Measurements from ENCODE around the gene OR5D14. TPM values are rescaled to one million over a fixed set of nuclear protein-coding genes. Genes with fewer than 3 reads are reported as not detected.

The OR5D14 gene
- total RNA-seq (2011; cell fraction: chromatin; rRNA removed; ENCODE audit: low replicate concordance): not detected in 2 replicates
- not detected in 2 replicates for total RNA-seq (2011; cell fraction: nucleolus; rRNA removed)
- not detected in 2 replicates for total RNA-seq (2011; cell fraction: nucleoplasm; rRNA removed)
- total RNA-seq (2014; rRNA removed) (not detected in 2 replicates), total RNA-seq (2014; rRNA removed; fragmentation: Illumina TruSeq; extraction: Trizol) (not detected in 2 replicates), total RNA-seq (2015; rRNA removed; fragmentation: Illumina TruSeq; extraction: Trizol) (not detected in 2 replicates), total RNA-seq (2021) (not detected in 2 replicates), polyA plus RNA-seq (2011; rRNA removed) (not detected in 2 replicates), polyA plus RNA-seq (2014; fragmentation: Illumina TruSeq; extraction: Trizol) (not detected in 2 replicates), polyA plus RNA-seq (2014; fragmentation: Nextera tagmentation; extraction: Ambion mirVana) (not detected), polyA plus RNA-seq (2014; rRNA removed) (not detected in 2 replicates), polyA minus RNA-seq (2011; rRNA and poly(A)+ RNA removed) (not detected in 2 replicates), Bru-seq, nascent RNA (not detected), BruChase-seq, experiment 1, labeled RNA remaining after a 2-hour chase (not detected), BruChase-seq, experiment 2, labeled RNA remaining after a 6-hour chase (not detected)
- not detected in 2 replicates for polyA plus RNA-seq (2011; cell fraction: cytosol; rRNA removed)
- not detected in 2 replicates for polyA plus RNA-seq (2011; cell fraction: nucleus; rRNA removed)
- not detected in 2 replicates for polyA plus RNA-seq (2012)
- not detected in 2 replicates for polyA minus RNA-seq (2011; cell fraction: cytosol; rRNA and poly(A)+ RNA removed)
- polyA minus RNA-seq (2011; cell fraction: nucleus; rRNA and poly(A)+ RNA removed): not detected in 2 replicates
- long read RNA-seq, experiment 1: 0 reads
- long read RNA-seq, experiment 2: 0 reads
- long read RNA-seq, experiment 3: 0 reads

DNA sequence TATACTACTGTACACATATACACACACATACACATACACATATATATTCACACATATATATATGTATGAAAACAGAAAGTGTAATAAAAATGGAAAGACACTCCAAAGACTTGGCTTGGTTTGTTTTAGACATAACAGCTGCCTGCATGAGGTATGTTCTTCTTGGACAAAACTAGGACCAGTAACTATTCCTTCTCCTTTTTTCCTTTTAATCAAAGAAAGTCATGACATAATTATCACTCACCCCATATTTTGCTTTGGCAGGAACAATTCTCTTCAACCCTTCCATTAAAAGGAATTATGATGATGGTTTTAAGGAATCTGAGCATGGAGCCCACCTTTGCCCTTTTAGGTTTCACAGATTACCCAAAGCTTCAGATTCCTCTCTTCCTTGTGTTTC, at the start of gene OR5D14:
OR5D14 (plus strand) TSS at position 301 of the 400 bp plus-strand sequence; CDS start at position 301, 0 bp downstream.
- no peak within 1 kb of the TSS for H3K4me2 ChIP-seq (ENCODE audit: insufficient read depth, low read length)
- no peaks in the 10 kb centered on the region for H4K20me1 ChIP-seq (replicated peaks; ENCODE audit: control insufficient read depth, insufficient read depth, low read length)
- H3K9ac ChIP-seq (ENCODE audit: insufficient read depth in 1 of 2, low read depth in 2 of 2, low read length in 2 of 2): no peak within 1 kb of the TSS
- no peaks in the 10 kb centered on the region for H3K9me1 ChIP-seq (ENCODE audit: control insufficient read depth, insufficient read depth, low read length)
- no peaks in the 10 kb centered on the region for H3K36me3 ChIP-seq (ENCODE audit: control insufficient read depth, insufficient read depth, low read length)
- POLR2A ChIA-PET: no interaction called here
- no peaks in the 10 kb centered on the region for H3K9me3 ChIP-seq (replicated peaks; ENCODE audit: control insufficient read depth, insufficient read depth, low read depth, low read length)
- no peak within 1 kb of the TSS for H3K4me3 ChIP-seq
- intact Hi-C loops (cut with micrococcal nuclease): no loop called here
- ATAC-seq (no peak), DNase-seq (ENCODE audit: extremely low read depth in 1 of 4, low spot score in 3 of 4) (no peak), FAIRE-seq (no peak)
- CTCF ChIA-PET (ENCODE audit: low intra/inter-chr PET ratio): no interaction called here
- H3K27me3 ChIP-seq (ENCODE audit: control insufficient read depth in 2 of 2, insufficient read depth in 2 of 2, low read length in 2 of 2): no peaks in the 10 kb centered on the region
- no peaks in the 10 kb centered on the region for H3K79me2 ChIP-seq (ENCODE audit: control insufficient read depth, insufficient read depth, low read length)
- H3K27ac ChIP-seq (ENCODE audit: extremely low read depth, low read depth, low read length): no peak within 1 kb of the TSS
- no TSS peak for BruUV-seq (replicated peaks)
- in situ Hi-C loops (cut with MboI): no loop called here
- no peaks in the 10 kb centered on the region for H3K4me1 ChIP-seq (replicated peaks in 1 of 2; ENCODE audit: control insufficient read depth in 2 of 2, insufficient read depth in 2 of 2, low read length in 2 of 2)
- H2AFZ ChIP-seq (ENCODE audit: low read depth, low read length): no peak within 1 kb of the TSS
- no peak for TF ChIP-seq ZNF57 (CRISPR knock-in tag; IDR thresholded peaks at IDR 0.05)
- no peak for TF ChIP-seq HDAC3 (IDR thresholded peaks at IDR 0.05; ENCODE audit: borderline replicate concordance, partially characterized antibody)
- no peak for TF ChIP-seq NFE2 (IDR thresholded peaks at IDR 0.05; ENCODE audit: low read depth)
- no peak for TF ChIP-seq DMBX1 (CRISPR knock-in tag; IDR thresholded peaks at IDR 0.05; ENCODE audit: borderline replicate concordance)
- no peak for TF ChIP-seq NONO (IDR thresholded peaks at IDR 0.05; ENCODE audit: low read depth in 2 of 2, low read length in 1 of 2)
- TF ChIP-seq ZSCAN29 (IDR thresholded peaks at IDR 0.05): no peak
- no peak for TF ChIP-seq BHLHE40 (IDR thresholded peaks at IDR 0.05; ENCODE audit: low read length)
- TF ChIP-seq TBL1XR1 (IDR thresholded peaks at IDR 0.05; ENCODE audit: low read length in 2 of 2): no peak
- no peak for TF ChIP-seq YY1 (IDR thresholded peaks at IDR 0.05; ENCODE audit: borderline replicate concordance in 1 of 3, control insufficient read depth in 1 of 3, extremely low read depth in 1 of 3, insufficient read depth in 3 of 3, insufficient read length in 1 of 3, insufficient replicate concordance in 2 of 3, low read depth in 1 of 3, low read length in 2 of 3)
- TF ChIP-seq EP300 (IDR thresholded peaks at IDR 0.05; ENCODE audit: low read length): no peak
- no peak for TF ChIP-seq CCNT2 (IDR thresholded peaks at IDR 0.05; ENCODE audit: borderline replicate concordance, extremely low read depth, insufficient read length, low read depth, low read length)
- TF ChIP-seq, protein P1, sequence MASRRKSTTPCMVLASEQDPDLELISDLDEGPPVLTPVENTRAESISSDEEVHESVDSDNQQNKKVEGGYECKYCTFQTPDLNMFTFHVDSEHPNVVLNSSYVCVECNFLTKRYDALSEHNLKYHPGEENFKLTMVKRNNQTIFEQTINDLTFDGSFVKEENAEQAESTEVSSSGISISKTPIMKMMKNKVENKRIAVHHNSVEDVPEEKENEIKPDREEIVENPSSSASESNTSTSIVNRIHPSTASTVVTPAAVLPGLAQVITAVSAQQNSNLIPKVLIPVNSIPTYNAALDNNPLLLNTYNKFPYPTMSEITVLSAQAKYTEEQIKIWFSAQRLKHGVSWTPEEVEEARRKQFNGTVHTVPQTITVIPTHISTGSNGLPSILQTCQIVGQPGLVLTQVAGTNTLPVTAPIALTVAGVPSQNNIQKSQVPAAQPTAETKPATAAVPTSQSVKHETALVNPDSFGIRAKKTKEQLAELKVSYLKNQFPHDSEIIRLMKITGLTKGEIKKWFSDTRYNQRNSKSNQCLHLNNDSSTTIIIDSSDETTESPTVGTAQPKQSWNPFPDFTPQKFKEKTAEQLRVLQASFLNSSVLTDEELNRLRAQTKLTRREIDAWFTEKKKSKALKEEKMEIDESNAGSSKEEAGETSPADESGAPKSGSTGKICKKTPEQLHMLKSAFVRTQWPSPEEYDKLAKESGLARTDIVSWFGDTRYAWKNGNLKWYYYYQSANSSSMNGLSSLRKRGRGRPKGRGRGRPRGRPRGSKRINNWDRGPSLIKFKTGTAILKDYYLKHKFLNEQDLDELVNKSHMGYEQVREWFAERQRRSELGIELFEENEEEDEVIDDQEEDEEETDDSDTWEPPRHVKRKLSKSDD (conservative IDR thresholded peaks at IDR 0.05; ENCODE audit: low read length): no peak
- TF ChIP-seq CHD2 (IDR thresholded peaks at IDR 0.05; ENCODE audit: low read depth, low read length): no peak
- TF ChIP-seq ZC3H8 (IDR thresholded peaks at IDR 0.05): no peak
- no peak for TF ChIP-seq RBM15 (IDR thresholded peaks at IDR 0.05; ENCODE audit: insufficient read depth, low read length)
- no peak for TF ChIP-seq ZNF316 (IDR thresholded peaks at IDR 0.05)
- TF ChIP-seq HINFP (tag; conservative IDR thresholded peaks at IDR 0.05; ENCODE audit: low read depth): no peak

Data from K562 (cell line).